HEK293 (cell line): ENCODE results near the gene NEK1.

Experiments
- CTCF ChIA-PET: fragments of 350-600 bp; formaldehyde crosslinking; extraction: SDS; loops from one replicate; lab custom pipeline; 2021; ENCODE audit warnings: antibody characterized with exemption; lab: Yijun Ruan, JAX
- POLR2A ChIA-PET: fragments of 300-600 bp; formaldehyde crosslinking; extraction: SDS; loops from one replicate; lab custom pipeline; 2020; ENCODE audit warnings: antibody characterized with exemption, inconsistent platforms; lab: Yijun Ruan, JAX
- H3K27ac ChIP-seq: fragments of 200-500 bp; sonication (Bioruptor generic); 2 replicates; pipeline ENCODE4 v1.5.1; 2014; ENCODE audit warnings: low read depth, low read length, control low read depth, inconsistent platforms; ENCODE audit errors: extremely low read depth
- H3K36me3 ChIP-seq, 2 experiments: fragments of 200-500 bp in 1 of 2; sonication (Bioruptor generic) in 1 of 2; 1 replicate in 1 of 2; 2 replicates in 1 of 2; pipeline ENCODE4 v1.5.1; 2014 to 2017; ENCODE audit warnings: inconsistent platforms in 2 of 2, low read length in 2 of 2; ENCODE audit not compliant: control insufficient read depth in 2 of 2, insufficient read depth in 1 of 2
- H3K4me1 ChIP-seq: fragments of 200-500 bp; sonication (Bioruptor generic); 2 replicates; pipeline ENCODE4 v1.5.1; 2014; ENCODE audit warnings: mild to moderate bottlenecking, low read length, inconsistent platforms; ENCODE audit not compliant: control insufficient read depth, insufficient read depth
- H3K4me3 ChIP-seq: 2 replicates; pipeline ENCODE4 v1.5.1; 2011; ENCODE audit warnings: low read depth, mild to moderate bottlenecking, control low read depth, low read length, moderate library complexity
- H3K9me3 ChIP-seq: fragments of 200-500 bp; sonication (Bioruptor generic); 2 replicates; pipeline ENCODE4 v1.5.1; 2014; ENCODE audit warnings: low read depth, low read length, inconsistent platforms; ENCODE audit not compliant: control insufficient read depth, insufficient read depth
- FEZF1 ChIP-seq: fragments of 450-650 bp; formaldehyde crosslinking; IDR thresholded peaks from 2 replicates; pipeline ENCODE4 v1.5.1; 2016; ENCODE audit warnings: missing biosample characterization, missing genetic modification characterization
- KLF10 ChIP-seq: fragments of 450-650 bp; IDR thresholded peaks from 2 replicates; pipeline ENCODE4 v1.5.1; 2018; ENCODE audit warnings: missing biosample characterization, mild to moderate bottlenecking, missing genetic modification characterization
- KLF17 ChIP-seq: fragments of 450-650 bp; formaldehyde crosslinking; IDR thresholded peaks from 2 replicates; pipeline ENCODE4 v1.5.1; 2016; ENCODE audit warnings: missing biosample characterization, missing genetic modification characterization
- KLF7 ChIP-seq: fragments of 450-650 bp; formaldehyde crosslinking; IDR thresholded peaks from 2 replicates; pipeline ENCODE4 v1.5.1; 2016; ENCODE audit warnings: missing biosample characterization, missing genetic modification characterization, borderline replicate concordance
- OSR2 ChIP-seq: fragments of 450-650 bp; formaldehyde crosslinking; IDR thresholded peaks from 2 replicates; pipeline ENCODE4 v1.5.1; 2016; ENCODE audit warnings: missing biosample characterization, missing genetic modification characterization
- SP7 ChIP-seq: fragments of 450-650 bp; formaldehyde crosslinking; IDR thresholded peaks from 2 replicates; pipeline ENCODE4 v1.5.1; 2016; ENCODE audit warnings: missing biosample characterization, missing genetic modification characterization
- YY2 ChIP-seq: fragments of 450-650 bp; formaldehyde crosslinking; IDR thresholded peaks from 2 replicates; pipeline ENCODE4 v1.5.1; 2016; ENCODE audit warnings: missing biosample characterization, missing genetic modification characterization
- ZBTB1 ChIP-seq: fragments of 450-650 bp; formaldehyde crosslinking; IDR thresholded peaks from 2 replicates; pipeline ENCODE4 v1.5.1; 2016; ENCODE audit warnings: missing biosample characterization, missing genetic modification characterization
- ZBTB49 ChIP-seq: fragments of 450-650 bp; formaldehyde crosslinking; IDR thresholded peaks from 2 replicates; pipeline ENCODE4 v1.5.1; 2016; ENCODE audit warnings: missing biosample characterization, missing genetic modification characterization, low read depth
- ZBTB6 ChIP-seq: fragments of 450-650 bp; formaldehyde crosslinking; IDR thresholded peaks from 2 replicates; pipeline ENCODE4 v1.5.1; 2017; ENCODE audit warnings: missing biosample characterization, missing genetic modification characterization
- ZFHX2 ChIP-seq: fragments of 450-650 bp; formaldehyde crosslinking; conservative IDR thresholded peaks from 2 replicates; pipeline ENCODE4 v1.5.1; 2016; ENCODE audit warnings: missing biosample characterization, missing genetic modification characterization
- ZFP69B ChIP-seq: fragments of 450-650 bp; formaldehyde crosslinking; IDR thresholded peaks from 2 replicates; pipeline ENCODE4 v1.5.1; 2016; ENCODE audit warnings: missing biosample characterization, missing genetic modification characterization
- ZNF138 ChIP-seq: fragments of 450-650 bp; formaldehyde crosslinking; IDR thresholded peaks from 2 replicates; pipeline ENCODE4 v1.5.1; 2016; ENCODE audit warnings: missing biosample characterization, missing genetic modification characterization, borderline replicate concordance
- ZNF148 ChIP-seq: fragments of 450-650 bp; formaldehyde crosslinking; IDR thresholded peaks from 2 replicates; pipeline ENCODE4 v1.5.0; 2017; ENCODE audit warnings: missing biosample characterization, missing genetic modification characterization, borderline replicate concordance
- ZNF16 ChIP-seq: fragments of 450-650 bp; formaldehyde crosslinking; IDR thresholded peaks from 2 replicates; pipeline ENCODE4 v1.5.1; 2016; ENCODE audit warnings: low read depth, missing biosample characterization, missing genetic modification characterization
- ZNF202 ChIP-seq: fragments of 450-650 bp; formaldehyde crosslinking; IDR thresholded peaks from 2 replicates; pipeline ENCODE4 v1.5.1; 2016; ENCODE audit warnings: missing biosample characterization, missing genetic modification characterization, borderline replicate concordance
- ZNF214 ChIP-seq: fragments of 450-650 bp; formaldehyde crosslinking; IDR thresholded peaks from 2 replicates; pipeline ENCODE4 v1.5.1; 2017; ENCODE audit warnings: missing biosample characterization, mild to moderate bottlenecking, missing genetic modification characterization, borderline replicate concordance
- ZNF239 ChIP-seq: fragments of 450-650 bp; formaldehyde crosslinking; IDR thresholded peaks from 2 replicates; pipeline ENCODE4 v1.5.1; 2016; ENCODE audit warnings: missing biosample characterization, missing genetic modification characterization
- ZNF350 ChIP-seq: fragments of 450-650 bp; formaldehyde crosslinking; IDR thresholded peaks from 2 replicates; pipeline ENCODE4 v1.5.0; 2017; ENCODE audit warnings: missing biosample characterization, mild to moderate bottlenecking, missing genetic modification characterization
- ZNF354C ChIP-seq: fragments of 450-650 bp; formaldehyde crosslinking; IDR thresholded peaks from 2 replicates; pipeline ENCODE4 v1.5.1; 2016; ENCODE audit warnings: missing biosample characterization, missing genetic modification characterization, low read depth, borderline replicate concordance
- ZNF366 ChIP-seq: fragments of 450-650 bp; formaldehyde crosslinking; conservative IDR thresholded peaks from 2 replicates; pipeline ENCODE4 v1.5.1; 2016; ENCODE audit warnings: missing biosample characterization, missing genetic modification characterization
- ZNF596 ChIP-seq: fragments of 450-650 bp; IDR thresholded peaks from 2 replicates; pipeline ENCODE4 v1.5.0; 2018; ENCODE audit warnings: missing biosample characterization, mild to moderate bottlenecking, missing genetic modification characterization, moderate library complexity
- ZNF610 ChIP-seq: fragments of 450-650 bp; formaldehyde crosslinking; IDR thresholded peaks from 2 replicates; pipeline ENCODE4 v1.5.1; 2016; ENCODE audit warnings: missing biosample characterization, missing genetic modification characterization, borderline replicate concordance
- ZNF623 ChIP-seq: fragments of 450-650 bp; formaldehyde crosslinking; IDR thresholded peaks from 2 replicates; pipeline ENCODE4 v1.5.1; 2016; ENCODE audit warnings: missing biosample characterization, missing genetic modification characterization
- ZNF692 ChIP-seq: fragments of 450-650 bp; formaldehyde crosslinking; IDR thresholded peaks from 2 replicates; pipeline ENCODE4 v1.5.1; 2016; ENCODE audit warnings: missing biosample characterization, missing genetic modification characterization
- ZSCAN23 ChIP-seq: fragments of 450-650 bp; formaldehyde crosslinking; IDR thresholded peaks from 2 replicates; pipeline ENCODE4 v1.5.1; 2016; ENCODE audit warnings: missing biosample characterization, missing genetic modification characterization
- ZSCAN4 ChIP-seq: fragments of 450-650 bp; formaldehyde crosslinking; IDR thresholded peaks from 2 replicates; pipeline ENCODE4 v1.5.1; 2017; ENCODE audit warnings: missing biosample characterization, missing genetic modification characterization

Gene NEK1

GRCh38 chr4:169464080-169464479, 148.3 kb downstream of the NEK1 start:
- ChIA-PET CTCF (interaction anchor here (0.7 kb wide), 1 partner anchor 297 kb away, joined by 3 read pairs; no protein-coding TSS in a partner anchor), POLR2A (no interaction called here)
- Histone ChIP-seq H3K27ac (no peak overlapping the region), H3K4me1 (no peaks in the 10 kb centered on the region), H3K36me3 (peaks cover 0 to 16% of the 10 kb centered on the region in 2 experiments; a peak in 1 of 3 replicates), H3K4me3 (no peak overlapping the region), H3K9me3 (no peaks in the 10 kb centered on the region)
- TF ChIP-seq ZBTB49 (tag by site-specific recombination): no peak
- no peak for TF ChIP-seq ZNF148
- no peak for TF ChIP-seq ZNF354C (tag by site-specific recombination)
- no peak for TF ChIP-seq ZFHX2 (tag by site-specific recombination)
- no peak for TF ChIP-seq ZNF623
- no peak for TF ChIP-seq ZFP69B (tag by site-specific recombination)
- no peak for TF ChIP-seq FEZF1 (tag by site-specific recombination)
- TF ChIP-seq KLF7: no peak
- TF ChIP-seq KLF10: no peak
- TF ChIP-seq ZNF610 (tag by site-specific recombination): no peak
- no peak for TF ChIP-seq KLF17 (tag by site-specific recombination)
- no peak for TF ChIP-seq ZBTB1
- TF ChIP-seq YY2 (tag by site-specific recombination): no peak
- no peak for TF ChIP-seq ZNF138 (tag by site-specific recombination)
- no peak for TF ChIP-seq ZNF366 (tag by site-specific recombination)

GRCh38 chr4:169460081-169460480, 152.3 kb downstream of the NEK1 start:
- CTCF ChIA-PET: no interaction called here
- Histone ChIP-seq H3K4me3 (no peak overlapping the region), H3K36me3 (peaks cover 0 to 16% of the 10 kb centered on the region in 2 experiments; a peak in 1 of 3 replicates), H3K4me1 (no peaks in the 10 kb centered on the region), H3K9me3 (no peaks in the 10 kb centered on the region), H3K27ac (no peak overlapping the region)
- TF ChIP-seq ZNF596 (tag by site-specific recombination) (no peak), SP7 (tag by site-specific recombination) (no peak), ZNF16 (tag by site-specific recombination) (no peak), ZNF692 (tag by site-specific recombination) (no peak), ZNF610 (tag by site-specific recombination) (no peak), ZSCAN23 (tag by site-specific recombination) (no peak), OSR2 (tag by site-specific recombination) (no peak), ZNF214 (tag by site-specific recombination) (no peak), ZNF239 (tag by site-specific recombination) (no peak), ZBTB6 (no peak), ZNF202 (no peak), ZSCAN4 (tag by site-specific recombination) (no peak), ZNF350 (tag by site-specific recombination) (no peak)
- POLR2A ChIA-PET: no interaction called here
